NCI-H2227 (cell line): ENCODE results near the gene TBX10.
"Not testable (repeated sequence)": the region's sequence is repeated elsewhere in the genome, so short reads cannot be mapped to it uniquely, and the experiment has no call there.

Experiments used
- DNase-seq: peaks from one replicate; lab custom pipeline; 2025; ENCODE audit not compliant: unreplicated experiment; lab: John Stamatoyannopoulos, UW

Gene TBX10

DNA sequence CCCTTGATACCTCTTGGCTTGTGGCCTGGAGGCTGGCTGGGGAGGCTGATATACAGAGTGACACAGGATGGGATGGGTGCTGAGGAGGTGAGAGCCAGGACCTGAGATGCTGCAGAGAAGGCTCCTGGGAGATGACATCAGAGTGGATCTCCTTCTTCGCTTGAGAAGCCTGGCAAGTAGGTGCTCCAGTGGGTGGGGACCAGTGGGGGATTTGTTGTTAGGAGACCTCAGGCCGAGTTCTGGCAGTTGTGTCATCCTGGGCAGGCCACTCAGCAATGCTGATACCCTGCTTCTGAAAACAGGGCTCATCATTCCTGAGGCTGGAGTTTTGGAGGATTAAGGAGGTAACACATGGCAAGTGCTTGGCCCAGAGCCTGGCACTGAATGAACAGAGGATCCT lies 34.7 kb downstream of the TBX10 start:
- no peak for DNase-seq

DNA sequence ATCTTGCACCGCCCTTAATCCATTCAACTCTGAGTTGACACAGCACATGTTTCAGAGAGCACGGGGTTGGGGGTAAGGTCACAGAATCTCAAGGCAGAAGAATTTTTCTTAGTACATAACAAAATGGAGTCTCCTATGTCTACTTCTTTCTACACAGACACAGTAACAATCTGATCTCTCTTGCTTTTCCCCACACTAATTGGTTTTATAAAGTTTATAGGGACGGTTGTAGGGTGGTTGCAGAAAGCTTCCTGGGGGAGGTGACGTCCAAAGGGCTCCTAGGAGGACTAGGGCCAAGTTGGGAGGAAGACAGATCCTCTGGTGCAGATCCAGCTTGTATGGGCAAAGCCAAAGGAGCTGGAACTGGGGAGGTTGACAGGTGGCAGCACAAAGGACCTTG lies 35.4 kb downstream of the TBX10 start:
- not testable (repeated sequence) for DNase-seq

GRCh38 chr11:67601098-67601497 lies 38.5 kb downstream of the TBX10 start:
- DNase-seq: no peak

- DNase-seq: no peak
These were observed 39.1 kb downstream of the TBX10 start for GRCh38 chr11:67600324-67601029.

DNA sequence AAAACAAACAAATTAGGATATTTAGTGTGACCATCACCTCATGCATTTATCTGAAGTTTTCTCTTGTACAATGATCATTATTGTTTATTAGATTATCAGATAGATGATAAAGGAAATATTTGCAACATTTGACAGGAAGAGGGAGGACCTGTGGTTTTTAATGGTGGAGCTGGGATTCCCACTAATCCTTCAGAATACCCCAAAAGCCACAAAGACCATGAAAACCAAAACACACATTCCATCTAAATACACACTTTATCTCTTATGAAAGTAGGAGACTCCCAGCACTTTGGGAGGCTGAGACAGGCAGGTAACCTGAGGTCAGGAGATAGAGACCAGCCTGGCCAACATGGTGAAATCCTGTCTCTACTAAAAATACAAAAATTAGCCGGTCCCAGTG lies 40.4 kb downstream of the TBX10 start:
- no peak for DNase-seq

GRCh38 chr11:67597963-67598362 lies 41.6 kb downstream of the TBX10 start:
- not testable (repeated sequence) for DNase-seq

GRCh38 chr11:67597458-67597857 lies 42.1 kb downstream of the TBX10 start:
- not testable (repeated sequence) for DNase-seq

- no peak for DNase-seq
These were observed 42.7 kb downstream of the TBX10 start for GRCh38 chr11:67596753-67597300.

DNA sequence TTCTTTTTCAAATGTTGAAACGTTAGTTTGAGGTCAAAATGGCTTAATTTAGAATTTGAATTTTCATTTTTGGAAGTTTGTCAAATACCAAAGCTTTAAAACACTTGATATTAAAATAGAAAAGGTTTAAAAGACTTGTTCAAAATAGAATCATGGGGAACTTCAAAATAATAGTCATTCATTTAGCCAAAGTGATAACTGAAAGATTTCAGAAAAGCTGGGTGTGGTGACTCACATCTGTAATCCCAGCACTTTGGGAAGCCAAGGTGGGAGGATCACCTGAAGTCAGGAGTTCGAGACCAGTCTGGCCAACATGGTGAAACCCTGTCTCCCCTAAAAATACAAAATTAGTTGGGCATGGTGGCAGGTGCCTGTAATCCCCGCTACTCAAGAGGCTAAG lies 45.1 kb downstream of the TBX10 start:
- DNase-seq: no peak

DNA sequence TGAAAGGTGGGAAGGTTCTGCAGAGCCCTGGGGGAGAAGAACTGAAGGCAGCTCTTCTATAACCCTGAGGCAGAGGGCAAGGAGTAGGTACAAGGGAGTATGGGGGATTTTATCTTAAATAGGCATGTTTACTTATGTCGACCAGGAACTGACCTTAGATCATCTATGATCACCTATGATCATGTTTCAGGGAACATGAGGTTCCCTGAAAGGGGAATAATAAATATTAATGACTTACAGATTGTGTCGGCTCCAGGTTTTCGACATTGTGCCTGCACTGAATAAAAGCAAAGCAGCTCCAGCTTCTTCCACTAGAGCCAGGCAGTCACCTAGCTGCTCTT lies 46.0 kb downstream of the TBX10 start:
- no peak for DNase-seq

GRCh38 chr11:67592880-67593564 lies 46.5 kb downstream of the TBX10 start:
- DNase-seq: no peak

DNA sequence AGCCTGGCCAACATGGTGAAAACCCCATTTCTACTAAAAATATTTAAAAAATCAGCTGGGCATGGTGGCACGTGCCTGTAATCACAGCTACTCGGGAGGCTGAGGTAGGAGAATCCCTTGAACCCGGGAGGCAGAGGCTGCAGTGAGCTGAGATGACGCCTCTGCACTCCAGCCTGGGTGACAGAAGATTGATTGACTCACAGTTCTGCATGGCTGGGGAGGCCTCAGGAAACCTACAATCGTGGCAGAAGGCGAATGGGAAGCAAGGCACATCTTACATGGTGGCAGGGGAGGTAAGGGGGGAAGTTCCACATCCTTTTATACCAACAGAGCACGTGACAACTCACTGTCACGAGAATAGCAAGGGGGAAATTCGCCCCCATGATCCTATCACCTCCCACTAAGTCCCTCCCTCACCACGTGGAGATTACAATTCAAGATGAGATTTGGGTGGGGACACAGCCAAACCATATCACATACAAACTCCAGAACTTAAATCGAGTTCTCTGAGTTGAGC lies 50.6 kb downstream of the TBX10 start:
- DNase-seq: not testable (repeated sequence)

DNA sequence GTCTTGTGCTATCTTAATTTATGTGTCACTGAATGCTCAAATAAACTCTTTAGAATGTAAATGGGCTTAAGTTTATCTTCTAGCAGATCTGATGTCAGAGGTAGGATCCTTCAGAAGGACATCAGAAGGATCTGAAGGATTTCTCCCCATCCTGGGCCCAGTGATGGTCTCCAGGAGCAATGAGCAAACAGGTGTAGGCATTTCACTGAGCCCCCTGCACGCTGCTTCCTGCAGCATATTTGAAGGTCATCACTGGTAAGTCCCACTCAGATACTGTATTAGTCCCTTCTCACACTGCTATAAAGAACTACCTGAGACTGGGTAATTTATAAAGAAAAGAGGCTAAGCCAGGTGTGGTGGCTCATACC lies 51.4 kb downstream of the TBX10 start:
- no peak for DNase-seq

GRCh38 chr11:67586568-67587250 lies 52.9 kb downstream of the TBX10 start:
- no peak for DNase-seq

GRCh38 chr11:67585911-67586310 lies 53.7 kb downstream of the TBX10 start:
- no peak for DNase-seq

DNA sequence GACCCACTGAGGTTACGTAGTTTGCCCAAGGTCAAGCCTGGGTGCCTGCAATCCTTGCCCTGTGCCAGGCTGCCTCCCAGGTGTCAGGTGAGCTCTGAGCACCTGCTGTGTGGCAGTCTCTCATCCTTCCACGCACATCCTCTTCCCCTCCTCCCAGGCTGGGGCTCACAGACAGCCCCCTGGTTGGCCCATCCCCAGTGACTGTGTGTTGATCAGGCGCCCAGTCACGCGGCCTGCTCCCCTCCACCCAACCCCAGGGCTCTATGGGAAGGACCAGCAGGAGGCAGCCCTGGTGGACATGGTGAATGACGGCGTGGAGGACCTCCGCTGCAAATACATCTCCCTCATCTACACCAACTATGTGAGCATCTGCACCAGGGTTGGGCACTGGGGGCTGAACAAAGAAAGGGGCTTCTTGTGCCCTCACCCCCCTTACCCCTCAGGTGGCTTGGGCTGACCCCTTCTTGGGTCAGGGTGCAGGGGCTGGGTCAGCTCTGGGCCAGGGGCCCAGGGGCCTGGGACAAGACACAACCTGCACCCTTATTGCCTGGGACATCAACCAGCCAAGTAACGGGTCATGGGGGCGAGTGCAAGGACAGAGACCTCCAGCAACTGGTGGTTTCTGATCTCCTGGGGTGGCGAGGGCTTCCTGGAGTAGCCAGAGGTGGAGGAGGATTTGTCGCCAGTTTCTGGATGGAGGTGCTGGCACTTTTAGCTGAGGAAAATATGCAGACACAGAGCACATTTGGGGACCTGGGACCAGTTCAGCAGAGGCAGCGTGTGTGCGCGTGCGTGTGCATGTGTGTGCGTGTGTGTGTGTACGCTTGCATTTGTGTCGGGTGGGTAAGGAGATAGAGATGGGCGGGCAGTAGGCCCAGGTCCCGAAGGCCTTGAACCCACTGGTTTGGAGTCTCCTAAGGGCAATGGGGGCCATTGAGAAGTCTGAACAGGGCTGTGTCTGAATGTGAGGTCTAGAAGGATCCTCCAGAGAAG lies 54.4 kb downstream of the TBX10 start:
- peak; percentile 23 for DNase-seq

- DNase-seq: peak; percentile 76
These were observed 55.2 kb downstream of the TBX10 start for GRCh38 chr11:67584205-67584880.

GRCh38 chr11:67583247-67584204 lies 56.0 kb downstream of the TBX10 start, which contains the start of gene GSTP1:
TSS of gene GSTP1 (plus strand) at chr11:67583812. CDS start at chr11:67583844, 32 bp downstream.
- DNase-seq: peak; percentile 95

GRCh38 chr11:67582011-67582410 lies 57.6 kb downstream of the TBX10 start:
- no peak for DNase-seq
